A549 (cell line): ENCODE measurements around the gene PRSS56. TPM values are rescaled to one million over a fixed set of nuclear protein-coding genes. Genes with fewer than 3 reads are reported as not detected.

Experiments
- ATAC-seq, 2 experiments: fragments of 200-7000 bp in 1 of 2; fragments of >200 bp in 1 of 2; cut with Nextera tagmentation in 1 of 2; cut with Tn5 transposase in 1 of 2; 3 replicates each; pipeline versions ENCODE4 v1.8.0 to v1.9.1; 2018 to 2020; ENCODE audit warnings: mild to moderate bottlenecking in 1 of 2, moderate library complexity in 1 of 2
- CTCF ChIA-PET: fragments of 300-600 bp; sonication (Branson Sonifier 250); formaldehyde crosslinking; extraction: SDS; loops from one replicate; lab custom pipeline; 2021; ENCODE audit warnings: antibody characterized with exemption, inconsistent platforms; lab: Yijun Ruan, JAX
- POLR2A ChIA-PET: fragments of 350-600 bp; formaldehyde crosslinking; extraction: SDS; loops from one replicate; lab custom pipeline; 2021; ENCODE audit warnings: antibody characterized with exemption, inconsistent platforms; lab: Yijun Ruan, JAX
- DNase-seq, 2 experiments: peaks; one replicate each; pipeline versions ENCODE4 v3.0.0 to v3.0.0-alpha.2; 2011 to 2016; ENCODE audit warnings: low read depth in 1 of 2, low spot score in 1 of 2
- FAIRE-seq: peaks from 2 replicates; lab custom pipeline; 2011; peaks lifted over from hg19 to GRCh38; lab: Jason Lieb, UNC
- H3K27ac ChIP-seq, 2 experiments: fragments of >200 bp; sonication (Bioruptor Twin); formaldehyde crosslinking; 3 replicates each; pipeline ENCODE4 v1.5.1; 2016 to 2017
- H3K4me1 ChIP-seq: fragments of >200 bp; sonication (Bioruptor Twin); formaldehyde crosslinking; 3 replicates; pipeline ENCODE4 v1.6.1; 2016
- H3K4me2 ChIP-seq: fragments of >200 bp; sonication (Bioruptor Twin); formaldehyde crosslinking; 3 replicates; pipeline ENCODE4 v1.6.1; 2016
- H3K4me3 ChIP-seq: fragments of >200 bp; sonication (Bioruptor Twin); formaldehyde crosslinking; 3 replicates; pipeline ENCODE4 v1.5.1; 2016
- H3K9me3 ChIP-seq: fragments of >200 bp; sonication (Bioruptor Twin); formaldehyde crosslinking; 3 replicates; pipeline ENCODE4 v1.6.1; 2016
- CEBPB ChIP-seq, 2 experiments: fragments of >200 bp in 1 of 2; sonication (Bioruptor Twin) in 1 of 2; formaldehyde crosslinking in 1 of 2; IDR thresholded peaks; 2 replicates each; pipeline ENCODE4 v1.6.1; 2012 to 2016
- FOSB ChIP-seq: fragments of 250-450 bp; sonication (Bioruptor Pico); IDR thresholded peaks from 2 replicates; pipeline ENCODE4 v1.5.0; 2020; ENCODE audit warnings: mild to moderate bottlenecking, moderate library complexity
- FOSL2 ChIP-seq, 2 experiments: fragments of 450-650 bp in 1 of 2; fragments of >200 bp in 1 of 2; sonication (Bioruptor Twin) in 1 of 2; formaldehyde crosslinking; IDR thresholded peaks; 2 replicates each; pipeline versions ENCODE4 v1.5.0 to v1.6.1; 2016 to 2020; ENCODE audit warnings: mild to moderate bottlenecking in 1 of 2, moderate library complexity in 1 of 2
- HOXA7 ChIP-seq: fragments of 250-450 bp; sonication (Bioruptor Pico); IDR thresholded peaks from 2 replicates; pipeline ENCODE4 v1.5.0; 2020; ENCODE audit warnings: mild to moderate bottlenecking, moderate library complexity
- JUNB ChIP-seq: fragments of >200 bp; sonication (Bioruptor Twin); formaldehyde crosslinking; IDR thresholded peaks from 2 replicates; pipeline ENCODE4 v1.6.1; 2016
- KDM1A ChIP-seq: fragments of 200-600 bp; sonication (generic); IDR thresholded peaks from 2 replicates; pipeline ENCODE4 v1.6.1; 2016; ENCODE audit warnings: low read depth, mild to moderate bottlenecking
- MAFK ChIP-seq: fragments of 450-650 bp; IDR thresholded peaks from 2 replicates; pipeline ENCODE4 v1.6.1; 2014; ENCODE audit not compliant: partially characterized antibody
- MAZ ChIP-seq: fragments of 150-350 bp; IDR thresholded peaks from 2 replicates; pipeline ENCODE4 v1.6.1; 2014; ENCODE audit warnings: antibody characterized with exemption, low read depth, low read length, borderline replicate concordance
- NFE2L2 ChIP-seq: fragments of 150-350 bp; conservative IDR thresholded peaks from 2 replicates; pipeline ENCODE4 v1.6.1; 2014; ENCODE audit warnings: low read length
- RCOR1 ChIP-seq: fragments of 150-350 bp; IDR thresholded peaks from 2 replicates; pipeline ENCODE4 v1.6.1; 2014; ENCODE audit warnings: antibody characterized with exemption, low read length, low read depth
- SMC3 ChIP-seq: fragments of >200 bp; sonication (Bioruptor Twin); formaldehyde crosslinking; IDR thresholded peaks from 3 replicates; pipeline ENCODE4 v1.6.1; 2018; ENCODE audit warnings: inconsistent platforms
- ZC3H11A ChIP-seq: fragments of 450-650 bp; IDR thresholded peaks from 2 replicates; pipeline ENCODE4 v1.6.1; 2014; ENCODE audit warnings: antibody characterized with exemption, mild to moderate bottlenecking
- ZFP36 ChIP-seq: fragments of 450-650 bp; IDR thresholded peaks from 2 replicates; pipeline ENCODE4 v1.6.1; 2014; ENCODE audit warnings: borderline replicate concordance; ENCODE audit not compliant: partially characterized antibody
- ZNF302 ChIP-seq: fragments of 250-450 bp; sonication (Bioruptor Pico); IDR thresholded peaks from 2 replicates; pipeline ENCODE4 v1.9.0; 2021; ENCODE audit warnings: inconsistent platforms, mild to moderate bottlenecking, moderate library complexity
- WGBS: methylation state at CpG from one replicate; pipeline ENCODE4 v1.1.6; 2017; ENCODE audit errors: missing lambda C conversion rate; 5-methylcytosine and 5-hydroxymethylcytosine counted together
- polyA plus RNA-seq, 4 experiments: library from polyadenylated mRNA; depleted of rRNA in 3 of 4; stranded (reverse); fragments of >200 nt; fragmentation: RNase III in 1 of 4; extraction: RNeasy Plus Mini Kit Qiagen cat#74134 plus additional on column Dnase treatment in 1 of 4; gene quantifications; 2 replicates in 3 of 4; 3 replicates in 1 of 4; pipeline ENCODE4 v1.2.3, GENCODE V29; 2011 to 2017
- TF ChIP-seq, protein P1 (sequence below): fragments of 200-600 bp; sonication (generic); IDR thresholded peaks from 2 replicates; pipeline ENCODE4 v1.6.1; 2016; ENCODE audit warnings: antibody characterized with exemption, mild to moderate bottlenecking, moderate library complexity
- TF ChIP-seq, protein P2 (sequence below): fragments of 250-450 bp; sonication (Bioruptor Pico); IDR thresholded peaks from 2 replicates; pipeline ENCODE4 v1.5.0; 2020; ENCODE audit warnings: low read depth, mild to moderate bottlenecking, moderate library complexity
- TF ChIP-seq, protein P3 (sequence below): fragments of >200 bp; sonication (Bioruptor Twin); formaldehyde crosslinking; IDR thresholded peaks from 3 replicates; pipeline ENCODE4 v1.6.1; 2016

Gene PRSS56
- polyA plus RNA-seq, 2 of the 4 experiments (the other 2 are of a cell fraction) = not detected

DNA sequence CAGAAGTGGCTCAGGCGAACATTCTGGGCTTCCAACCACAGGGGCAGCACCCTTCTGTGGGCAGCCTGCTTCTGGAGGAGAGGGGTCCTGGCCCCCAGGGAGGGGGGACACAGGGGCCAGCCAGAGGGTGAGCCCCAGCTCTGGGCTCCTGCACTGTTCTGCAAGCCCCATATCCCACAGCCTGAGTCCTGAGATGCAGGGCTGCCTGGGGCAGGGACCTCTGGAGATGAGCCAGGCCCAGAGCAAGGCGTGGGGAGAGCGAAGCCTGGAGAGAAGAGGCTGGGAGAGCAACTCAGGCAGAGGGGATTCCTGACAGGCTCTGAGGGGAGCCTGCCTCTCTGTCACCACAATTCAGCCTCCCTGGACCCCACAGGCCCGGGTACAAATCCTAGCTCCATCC lies 13.5 kb upstream of the PRSS56 start:
- H3K4me1 ChIP-seq = peaks cover 20% of the 10 kb centered on the region
- H3K4me3 ChIP-seq = no peak overlapping the region
- no peak overlapping the region for H3K27ac ChIP-seq
- H3K4me2 ChIP-seq = no peak overlapping the region
- ChIA-PET POLR2A (no interaction called here), CTCF (interaction anchor here (2.2 to 7.9 kb wide), 2 partner anchors 12 to 15 kb away, joined by 6 to 77 read pairs; partner anchors contain the start of gene PRSS56)
- WGBS = 76% methylated on average over 2 of the region's 4 CpGs
- H3K9me3 ChIP-seq = no peaks in the 10 kb centered on the region
- ATAC-seq = peak; percentile 46 to 48; a peak in 4 of 6 replicates
- TF ChIP-seq JUNB (no peak), SMC3 (no peak), NFE2L2 (no peak), HOXA7 (no peak), MAFK (no peak), CEBPB (IDR thresholded peaks at IDR 0.05) (no peak), ZNF302 (CRISPR knock-in tag) (no peak), ZFP36 (no peak), RCOR1 (no peak)
- TF ChIP-seq, protein P1, sequence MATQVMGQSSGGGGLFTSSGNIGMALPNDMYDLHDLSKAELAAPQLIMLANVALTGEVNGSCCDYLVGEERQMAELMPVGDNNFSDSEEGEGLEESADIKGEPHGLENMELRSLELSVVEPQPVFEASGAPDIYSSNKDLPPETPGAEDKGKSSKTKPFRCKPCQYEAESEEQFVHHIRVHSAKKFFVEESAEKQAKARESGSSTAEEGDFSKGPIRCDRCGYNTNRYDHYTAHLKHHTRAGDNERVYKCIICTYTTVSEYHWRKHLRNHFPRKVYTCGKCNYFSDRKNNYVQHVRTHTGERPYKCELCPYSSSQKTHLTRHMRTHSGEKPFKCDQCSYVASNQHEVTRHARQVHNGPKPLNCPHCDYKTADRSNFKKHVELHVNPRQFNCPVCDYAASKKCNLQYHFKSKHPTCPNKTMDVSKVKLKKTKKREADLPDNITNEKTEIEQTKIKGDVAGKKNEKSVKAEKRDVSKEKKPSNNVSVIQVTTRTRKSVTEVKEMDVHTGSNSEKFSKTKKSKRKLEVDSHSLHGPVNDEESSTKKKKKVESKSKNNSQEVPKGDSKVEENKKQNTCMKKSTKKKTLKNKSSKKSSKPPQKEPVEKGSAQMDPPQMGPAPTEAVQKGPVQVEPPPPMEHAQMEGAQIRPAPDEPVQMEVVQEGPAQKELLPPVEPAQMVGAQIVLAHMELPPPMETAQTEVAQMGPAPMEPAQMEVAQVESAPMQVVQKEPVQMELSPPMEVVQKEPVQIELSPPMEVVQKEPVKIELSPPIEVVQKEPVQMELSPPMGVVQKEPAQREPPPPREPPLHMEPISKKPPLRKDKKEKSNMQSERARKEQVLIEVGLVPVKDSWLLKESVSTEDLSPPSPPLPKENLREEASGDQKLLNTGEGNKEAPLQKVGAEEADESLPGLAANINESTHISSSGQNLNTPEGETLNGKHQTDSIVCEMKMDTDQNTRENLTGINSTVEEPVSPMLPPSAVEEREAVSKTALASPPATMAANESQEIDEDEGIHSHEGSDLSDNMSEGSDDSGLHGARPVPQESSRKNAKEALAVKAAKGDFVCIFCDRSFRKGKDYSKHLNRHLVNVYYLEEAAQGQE = no peak
- TF ChIP-seq, protein P2, sequence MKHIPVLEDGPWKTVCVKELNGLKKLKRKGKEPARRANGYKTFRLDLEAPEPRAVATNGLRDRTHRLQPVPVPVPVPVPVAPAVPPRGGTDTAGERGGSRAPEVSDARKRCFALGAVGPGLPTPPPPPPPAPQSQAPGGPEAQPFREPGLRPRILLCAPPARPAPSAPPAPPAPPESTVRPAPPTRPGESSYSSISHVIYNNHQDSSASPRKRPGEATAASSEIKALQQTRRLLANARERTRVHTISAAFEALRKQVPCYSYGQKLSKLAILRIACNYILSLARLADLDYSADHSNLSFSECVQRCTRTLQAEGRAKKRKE = no peak
- no peak for DNase-seq
- no peak for FAIRE-seq

DNA sequence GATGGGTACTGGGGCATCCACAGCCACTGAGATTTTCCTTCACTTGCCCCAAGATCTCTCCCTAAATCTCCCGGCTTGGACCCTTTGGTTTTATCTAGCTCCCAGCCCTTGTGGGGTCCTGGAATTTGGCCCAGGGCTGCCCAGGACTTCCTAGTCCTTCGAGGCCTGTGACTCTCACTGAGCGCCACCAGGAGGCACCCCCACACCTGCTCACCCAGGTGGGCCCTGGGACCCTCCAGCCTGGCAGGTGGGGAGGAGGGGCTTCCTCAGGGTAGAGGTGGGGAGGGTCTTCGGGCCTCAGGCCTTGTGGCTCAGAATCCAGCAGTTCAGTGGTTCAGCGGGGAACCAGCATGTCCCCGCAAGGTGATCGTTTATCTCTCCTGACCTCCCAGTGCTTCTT lies 11.9 kb upstream of the PRSS56 start:
- Histone ChIP-seq H3K4me3 (no peak overlapping the region), H3K4me1 (peaks cover 5% of the 10 kb centered on the region), H3K9me3 (no peaks in the 10 kb centered on the region), H3K27ac (no peak overlapping the region), H3K4me2 (no peak overlapping the region)
- ATAC-seq (no peak), FAIRE-seq (no peak), DNase-seq (no peak)
- TF ChIP-seq, protein P3, sequence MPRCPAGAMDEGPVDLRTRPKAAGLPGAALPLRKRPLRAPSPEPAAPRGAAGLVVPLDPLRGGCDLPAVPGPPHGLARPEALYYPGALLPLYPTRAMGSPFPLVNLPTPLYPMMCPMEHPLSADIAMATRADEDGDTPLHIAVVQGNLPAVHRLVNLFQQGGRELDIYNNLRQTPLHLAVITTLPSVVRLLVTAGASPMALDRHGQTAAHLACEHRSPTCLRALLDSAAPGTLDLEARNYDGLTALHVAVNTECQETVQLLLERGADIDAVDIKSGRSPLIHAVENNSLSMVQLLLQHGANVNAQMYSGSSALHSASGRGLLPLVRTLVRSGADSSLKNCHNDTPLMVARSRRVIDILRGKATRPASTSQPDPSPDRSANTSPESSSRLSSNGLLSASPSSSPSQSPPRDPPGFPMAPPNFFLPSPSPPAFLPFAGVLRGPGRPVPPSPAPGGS = no peak
- TF ChIP-seq MAZ = no peak
- TF ChIP-seq FOSB (CRISPR knock-in tag) = no peak
- TF ChIP-seq KDM1A = no peak
- 74% methylated on average over 5 of the region's 7 CpGs for WGBS
- POLR2A ChIA-PET = no interaction called here
- CTCF ChIA-PET = interaction anchor here (1.4 to 7.9 kb wide), 3 partner anchors 10 to 64 kb away, joined by 5 to 77 read pairs (median 6); partner anchors contain the start of gene PRSS56

DNA sequence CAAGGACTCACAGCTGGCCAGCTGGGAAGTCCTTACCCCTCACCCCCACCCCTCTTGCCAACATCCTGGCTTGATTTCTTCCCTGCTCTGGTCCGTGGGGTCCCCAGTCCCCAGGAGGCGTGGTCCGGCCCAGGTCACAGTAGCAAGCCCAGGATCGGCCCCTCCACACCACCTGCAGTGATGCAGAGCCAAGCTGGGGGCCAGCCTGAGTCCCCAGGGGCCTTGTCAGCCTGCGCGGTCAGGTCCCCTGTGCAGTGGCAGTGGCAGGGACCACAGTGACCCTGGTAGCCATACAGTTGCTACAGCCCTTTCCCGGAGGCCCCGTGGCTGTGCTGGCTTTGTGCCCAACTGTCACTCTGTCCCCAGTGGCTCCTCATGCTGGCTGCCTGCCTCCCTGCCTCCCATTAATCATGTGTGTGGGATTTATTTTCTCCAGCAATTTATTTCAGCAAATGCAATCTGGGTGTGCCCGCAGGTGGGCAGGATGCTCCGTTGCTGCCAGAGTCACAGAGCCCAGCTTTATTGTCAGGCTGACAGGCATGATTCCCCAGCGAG lies 8.8 kb upstream of the PRSS56 start:
- DNase-seq (no peak), ATAC-seq (no peak), FAIRE-seq (no peak)
- no peak for TF ChIP-seq ZC3H11A
- no peak for TF ChIP-seq KDM1A
- no peak for TF ChIP-seq FOSL2 (IDR thresholded peaks at IDR 0.05)
- TF ChIP-seq FOSL2 (CRISPR knock-in tag; IDR thresholded peaks at IDR 0.05) = no peak
- ChIA-PET POLR2A (no interaction called here), CTCF (interaction anchor here (7.9 kb wide), 1 partner anchor 11 kb away, joined by 77 read pairs; the partner anchor contains the start of gene PRSS56)
- H3K9me3 ChIP-seq = no peaks in the 10 kb centered on the region
- peaks cover 1% of the 10 kb centered on the region; the same call in 2 of the 3 replicates for H3K4me1 ChIP-seq
- H3K27ac ChIP-seq = no peak overlapping the region
- WGBS = 53% methylated on average over 6 of the region's 11 CpGs
- no peak overlapping the region for H3K4me2 ChIP-seq
- H3K4me3 ChIP-seq = no peak overlapping the region
